Measurements from ENCODE around the gene ZNF532.

GRCh38 chr18:58979615-58980014, 114.9 kb downstream of the ZNF532 start:
- TF ChIP-seq POLR2AphosphoS5 (IDR thresholded peaks at IDR 0.05; ENCODE audit: low read depth, low read length): no peak
- TF ChIP-seq CTCF (IDR thresholded peaks at IDR 0.05): no peak
- TF ChIP-seq, protein P1, sequence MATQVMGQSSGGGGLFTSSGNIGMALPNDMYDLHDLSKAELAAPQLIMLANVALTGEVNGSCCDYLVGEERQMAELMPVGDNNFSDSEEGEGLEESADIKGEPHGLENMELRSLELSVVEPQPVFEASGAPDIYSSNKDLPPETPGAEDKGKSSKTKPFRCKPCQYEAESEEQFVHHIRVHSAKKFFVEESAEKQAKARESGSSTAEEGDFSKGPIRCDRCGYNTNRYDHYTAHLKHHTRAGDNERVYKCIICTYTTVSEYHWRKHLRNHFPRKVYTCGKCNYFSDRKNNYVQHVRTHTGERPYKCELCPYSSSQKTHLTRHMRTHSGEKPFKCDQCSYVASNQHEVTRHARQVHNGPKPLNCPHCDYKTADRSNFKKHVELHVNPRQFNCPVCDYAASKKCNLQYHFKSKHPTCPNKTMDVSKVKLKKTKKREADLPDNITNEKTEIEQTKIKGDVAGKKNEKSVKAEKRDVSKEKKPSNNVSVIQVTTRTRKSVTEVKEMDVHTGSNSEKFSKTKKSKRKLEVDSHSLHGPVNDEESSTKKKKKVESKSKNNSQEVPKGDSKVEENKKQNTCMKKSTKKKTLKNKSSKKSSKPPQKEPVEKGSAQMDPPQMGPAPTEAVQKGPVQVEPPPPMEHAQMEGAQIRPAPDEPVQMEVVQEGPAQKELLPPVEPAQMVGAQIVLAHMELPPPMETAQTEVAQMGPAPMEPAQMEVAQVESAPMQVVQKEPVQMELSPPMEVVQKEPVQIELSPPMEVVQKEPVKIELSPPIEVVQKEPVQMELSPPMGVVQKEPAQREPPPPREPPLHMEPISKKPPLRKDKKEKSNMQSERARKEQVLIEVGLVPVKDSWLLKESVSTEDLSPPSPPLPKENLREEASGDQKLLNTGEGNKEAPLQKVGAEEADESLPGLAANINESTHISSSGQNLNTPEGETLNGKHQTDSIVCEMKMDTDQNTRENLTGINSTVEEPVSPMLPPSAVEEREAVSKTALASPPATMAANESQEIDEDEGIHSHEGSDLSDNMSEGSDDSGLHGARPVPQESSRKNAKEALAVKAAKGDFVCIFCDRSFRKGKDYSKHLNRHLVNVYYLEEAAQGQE (IDR thresholded peaks at IDR 0.05; ENCODE audit: insufficient read depth in 1 of 2, low read depth in 2 of 2, low read length in 1 of 2): no peak
- no peak for TF ChIP-seq SIN3A (IDR thresholded peaks at IDR 0.05; ENCODE audit: borderline replicate concordance, insufficient read depth, low read depth, low read length)
